H9 (cell line): ENCODE results near the gene KIF5C. TPM values are rescaled to one million over a fixed set of nuclear protein-coding genes. Genes with fewer than 3 reads are reported as not detected.

ENCODE experiments used
- DNase-seq: peaks from one replicate; pipeline ENCODE4 v3.0.0-alpha.2; 2017
- H2AFZ ChIP-seq: one replicate; pipeline ENCODE4 v1.6.1; 2013; ENCODE audit warnings: mild to moderate bottlenecking, low read length, control low read depth, moderate library complexity
- H2AK5ac ChIP-seq: 2 replicates; pipeline ENCODE4 v1.6.1; 2013; ENCODE audit warnings: low read length, control low read depth, mixed read lengths; ENCODE audit not compliant: insufficient read length
- H2BK120ac ChIP-seq: one replicate; pipeline ENCODE4 v1.6.1; 2013; ENCODE audit warnings: low read depth, mild to moderate bottlenecking, low read length, control low read depth, inconsistent platforms; ENCODE audit not compliant: poor library complexity, severe bottlenecking
- H2BK12ac ChIP-seq: 2 replicates; pipeline ENCODE4 v1.6.1; 2013; ENCODE audit warnings: low read length, control low read depth, mixed read lengths, low read depth; ENCODE audit not compliant: insufficient read length
- H2BK15ac ChIP-seq: 2 replicates; pipeline ENCODE4 v1.6.1; 2013; ENCODE audit warnings: low read depth, low read length, control low read depth
- H2BK20ac ChIP-seq: one replicate; pipeline ENCODE4 v1.6.1; 2013; ENCODE audit warnings: low read depth, mild to moderate bottlenecking, low read length, control low read depth, inconsistent platforms; ENCODE audit not compliant: poor library complexity, severe bottlenecking
- H2BK5ac ChIP-seq: 2 replicates; pipeline ENCODE4 v1.6.1; 2013; ENCODE audit warnings: low read length, control low read depth, mixed read lengths; ENCODE audit not compliant: insufficient read length
- H3K14ac ChIP-seq: 2 replicates; pipeline ENCODE4 v1.6.1; 2013; ENCODE audit warnings: low read length, control low read depth; ENCODE audit not compliant: insufficient read depth
- H3K18ac ChIP-seq: 2 replicates; pipeline ENCODE4 v1.6.1; 2013; ENCODE audit warnings: low read depth, mild to moderate bottlenecking, mixed read lengths, low read length, control low read depth; ENCODE audit not compliant: insufficient read length
- H3K23ac ChIP-seq: 2 replicates; pipeline ENCODE4 v1.6.1; 2013; ENCODE audit warnings: low read length, control low read depth, mixed read lengths, low read depth; ENCODE audit not compliant: insufficient read length
- H3K23me2 ChIP-seq: 2 replicates; pipeline ENCODE4 v1.6.1; 2013; ENCODE audit warnings: low read depth, mild to moderate bottlenecking, mixed read lengths, low read length, control low read depth; ENCODE audit not compliant: insufficient read length, poor library complexity, severe bottlenecking
- H3K27ac ChIP-seq: 2 replicates; pipeline ENCODE4 v1.5.1; 2013; ENCODE audit warnings: low read length, control low read depth, mixed read lengths, low read depth; ENCODE audit not compliant: insufficient read length
- H3K27me3 ChIP-seq: 2 replicates; pipeline ENCODE4 v1.6.1; 2013; ENCODE audit warnings: low read length, control low read depth, inconsistent platforms; ENCODE audit not compliant: insufficient read depth
- H3K4ac ChIP-seq: 2 replicates; pipeline ENCODE4 v1.6.1; 2013; ENCODE audit warnings: low read depth, mild to moderate bottlenecking, control low read depth, inconsistent platforms, low read length, moderate library complexity
- H3K4me1 ChIP-seq: 2 replicates; pipeline ENCODE4 v1.6.1; 2013; ENCODE audit warnings: low read length, control low read depth, inconsistent platforms; ENCODE audit not compliant: insufficient read depth
- H3K4me2 ChIP-seq: 2 replicates; pipeline ENCODE4 v1.6.1; 2013; ENCODE audit warnings: low read length, control low read depth, mixed read lengths; ENCODE audit not compliant: insufficient read length, insufficient read depth
- H3K56ac ChIP-seq: 2 replicates; pipeline ENCODE4 v1.6.1; 2013; ENCODE audit warnings: low read depth, mild to moderate bottlenecking, mixed read lengths, low read length, control low read depth; ENCODE audit not compliant: insufficient read length
- H3K79me1 ChIP-seq: 2 replicates; pipeline ENCODE4 v1.6.1; 2013; ENCODE audit warnings: low read depth, mild to moderate bottlenecking, moderate library complexity, low read length, control low read depth, inconsistent platforms; ENCODE audit not compliant: insufficient read depth, poor library complexity, severe bottlenecking
- H3K79me2 ChIP-seq: 2 replicates; pipeline ENCODE4 v1.6.1; 2013; ENCODE audit warnings: low read length, control low read depth, inconsistent platforms; ENCODE audit not compliant: insufficient read depth
- H3K9ac ChIP-seq: 2 replicates; pipeline ENCODE4 v1.6.1; 2013; ENCODE audit warnings: low read length, control low read depth, mixed read lengths; ENCODE audit not compliant: insufficient read length; ENCODE audit errors: extremely low read depth
- H3K9me3 ChIP-seq: one replicate; pipeline ENCODE4 v1.6.1; 2013; ENCODE audit warnings: low read depth, low read length, inconsistent platforms; ENCODE audit not compliant: control insufficient read depth
- H3T11ph ChIP-seq: one replicate; pipeline ENCODE4 v1.6.1; 2013; ENCODE audit warnings: mild to moderate bottlenecking, low read length, control low read depth, inconsistent platforms
- H4K20me1 ChIP-seq: one replicate; pipeline ENCODE4 v1.6.1; 2013; ENCODE audit not compliant: control insufficient read depth, insufficient read length, insufficient read depth
- H4K5ac ChIP-seq: 2 replicates; pipeline ENCODE4 v1.6.1; 2013; ENCODE audit warnings: low read depth, mild to moderate bottlenecking, mixed read lengths, low read length, control low read depth; ENCODE audit not compliant: insufficient read length
- H4K8ac ChIP-seq: replicated peaks from 2 replicates; pipeline ENCODE4 v1.6.1; 2013; ENCODE audit warnings: low read length, control low read depth, mixed read lengths, low read depth; ENCODE audit not compliant: insufficient read length
- H4K91ac ChIP-seq: 2 replicates; pipeline ENCODE4 v1.6.1; 2013; ENCODE audit warnings: low read depth, mild to moderate bottlenecking, moderate library complexity, mixed read lengths, low read length, control low read depth; ENCODE audit not compliant: insufficient read length
- H3K27ac Mint-ChIP-seq, 3 experiments: 2 replicates in 2 of 3; 3 replicates in 1 of 3; pipeline ENCODE4 v1.8.0; 2020 to 2021; ENCODE audit warnings: mixed read lengths in 3 of 3, mild to moderate bottlenecking in 1 of 3, moderate library complexity in 1 of 3
- H3K27me3 Mint-ChIP-seq: 2 replicates; pipeline ENCODE4 v1.8.0; 2021; ENCODE audit warnings: low read depth, mild to moderate bottlenecking, moderate library complexity, mixed read lengths
- H3K36me3 Mint-ChIP-seq, 3 experiments: 2 replicates in 2 of 3; 3 replicates in 1 of 3; pipeline ENCODE4 v1.8.0; 2020 to 2021; ENCODE audit warnings: low read depth in 3 of 3, mixed read lengths in 3 of 3; ENCODE audit not compliant: insufficient read depth in 1 of 3
- H3K4me1 Mint-ChIP-seq, 2 experiments: 2 replicates each; pipeline ENCODE4 v1.8.0; 2020; ENCODE audit warnings: mixed read lengths in 2 of 2
- H3K4me3 Mint-ChIP-seq, 2 experiments: 2 replicates in 1 of 2; 3 replicates in 1 of 2; pipeline ENCODE4 v1.8.0; 2020 to 2021; ENCODE audit warnings: mild to moderate bottlenecking in 2 of 2, mixed read lengths in 2 of 2, moderate library complexity in 1 of 2
- H3K9me3 Mint-ChIP-seq, 2 experiments: 2 replicates in 1 of 2; 3 replicates in 1 of 2; pipeline ENCODE4 v1.8.0; 2020; ENCODE audit warnings: mild to moderate bottlenecking in 2 of 2, mixed read lengths in 2 of 2, moderate library complexity in 1 of 2
- WGBS: extraction: QIAGEN DNeasy Blood & Tissue Kit; methylation state at CpG from one replicate; pipeline ENCODE4 v1.1.7; 2013; ENCODE audit warnings: missing lambda C conversion rate, low lambda C conversion rate, mixed read lengths; ENCODE audit not compliant: insufficient read length; ENCODE audit errors: extremely low coverage; 5-methylcytosine and 5-hydroxymethylcytosine counted together
- total RNA-seq: library from RNA; stranded (reverse); gene quantifications from 2 replicates; pipeline ENCODE4 v1.2.1, GENCODE V29; 2021
- TF ChIP-seq, protein P1 (sequence below): fragments of 200-600 bp; sonication (generic); conservative IDR thresholded peaks from 3 replicates; pipeline ENCODE4 v1.8.0; 2021; ENCODE audit warnings: antibody characterized with exemption, mild to moderate bottlenecking

Gene KIF5C
- total RNA-seq, 1 experiment from 2014 or later, result 52.9 TPM

DNA sequence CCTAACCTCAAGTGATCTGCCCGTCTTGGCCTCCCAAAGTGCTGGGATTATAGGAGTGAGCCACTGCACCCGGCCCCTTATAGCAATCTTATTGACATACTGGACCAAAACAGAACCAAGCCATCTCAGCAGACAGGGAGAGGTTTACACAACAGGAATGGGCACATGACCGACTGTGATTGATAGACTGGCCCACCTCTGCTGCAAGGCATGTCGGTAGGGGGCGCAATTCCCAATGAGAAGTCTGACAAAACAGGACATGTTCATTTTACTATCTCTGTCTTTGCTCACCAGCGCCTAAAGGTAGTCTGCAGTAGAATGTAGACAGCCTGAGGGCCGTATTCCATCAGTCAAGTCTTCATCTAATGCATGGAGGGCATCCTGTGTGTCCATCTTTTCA lies 165.4 kb downstream of the KIF5C start:
- Histone ChIP-seq H3K23me2 (peaks cover 7% of the 10 kb centered on the region), H4K8ac (no peak overlapping the region), H3K14ac (no peak overlapping the region), H3K56ac (no peak overlapping the region), H3K9ac (no peak overlapping the region), H3T11ph (no peak overlapping the region), H3K79me2 (no peaks in the 10 kb centered on the region), H3K4me1 (no peaks in the 10 kb centered on the region), H3K27ac (no peak overlapping the region), H2BK12ac (no peak overlapping the region), H4K91ac (no peak overlapping the region), H3K4ac (no peak overlapping the region), H3K9me3 (no peaks in the 10 kb centered on the region), H3K79me1 (no peaks in the 10 kb centered on the region), H2AK5ac (no peak overlapping the region), H2BK15ac (no peak overlapping the region), H4K5ac (no peak overlapping the region), H3K18ac (no peak overlapping the region), H4K20me1 (no peaks in the 10 kb centered on the region), H3K27me3 (peaks cover 6% of the 10 kb centered on the region), H2BK120ac (no peak overlapping the region), H2AFZ (no peak overlapping the region), H3K23ac (no peak overlapping the region), H3K4me2 (no peak overlapping the region), H2BK20ac (no peak overlapping the region), H2BK5ac (no peak overlapping the region)
- peak overlapping the region; percentile 18 to 40; a peak in 2 of 5 replicates for H3K4me3 Mint-ChIP-seq
- WGBS, result no CpG with 5 or more reads among the region's 7 CpGs
- H3K27me3 Mint-ChIP-seq, result peaks cover 38% of the 10 kb centered on the region
- H3K4me1 Mint-ChIP-seq, result peaks cover 5 to 7% of the 10 kb centered on the region in 2 experiments
- H3K36me3 Mint-ChIP-seq, result no peaks in the 10 kb centered on the region
- no peak overlapping the region for H3K27ac Mint-ChIP-seq
- TF ChIP-seq, protein P1, sequence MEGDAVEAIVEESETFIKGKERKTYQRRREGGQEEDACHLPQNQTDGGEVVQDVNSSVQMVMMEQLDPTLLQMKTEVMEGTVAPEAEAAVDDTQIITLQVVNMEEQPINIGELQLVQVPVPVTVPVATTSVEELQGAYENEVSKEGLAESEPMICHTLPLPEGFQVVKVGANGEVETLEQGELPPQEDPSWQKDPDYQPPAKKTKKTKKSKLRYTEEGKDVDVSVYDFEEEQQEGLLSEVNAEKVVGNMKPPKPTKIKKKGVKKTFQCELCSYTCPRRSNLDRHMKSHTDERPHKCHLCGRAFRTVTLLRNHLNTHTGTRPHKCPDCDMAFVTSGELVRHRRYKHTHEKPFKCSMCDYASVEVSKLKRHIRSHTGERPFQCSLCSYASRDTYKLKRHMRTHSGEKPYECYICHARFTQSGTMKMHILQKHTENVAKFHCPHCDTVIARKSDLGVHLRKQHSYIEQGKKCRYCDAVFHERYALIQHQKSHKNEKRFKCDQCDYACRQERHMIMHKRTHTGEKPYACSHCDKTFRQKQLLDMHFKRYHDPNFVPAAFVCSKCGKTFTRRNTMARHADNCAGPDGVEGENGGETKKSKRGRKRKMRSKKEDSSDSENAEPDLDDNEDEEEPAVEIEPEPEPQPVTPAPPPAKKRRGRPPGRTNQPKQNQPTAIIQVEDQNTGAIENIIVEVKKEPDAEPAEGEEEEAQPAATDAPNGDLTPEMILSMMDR, result peak; percentile 87
- H3K9me3 Mint-ChIP-seq, result 0 out of 5 replicates have a peak, but pooled peaks cover 0 to 1% of the 10 kb centered on the region in 2 experiments
- peak; percentile 75 for DNase-seq
